NCI-H345 treated with DMSO at 0.1 percent for 48 hours (cell line): ENCODE results near the gene VCPKMT.
"Not testable (repeated sequence)": the region's sequence is repeated elsewhere in the genome, so short reads cannot be mapped to it uniquely, and the experiment has no call there.

Experiments
- DNase-seq: peaks from one replicate; lab custom pipeline; 2025; ENCODE audit not compliant: unreplicated experiment; lab: John Stamatoyannopoulos, UW

VCPKMT gene

GRCh38 chr14:50093496-50093895 lies 22.9 kb downstream of the VCPKMT start:
- DNase-seq, result no peak

DNA sequence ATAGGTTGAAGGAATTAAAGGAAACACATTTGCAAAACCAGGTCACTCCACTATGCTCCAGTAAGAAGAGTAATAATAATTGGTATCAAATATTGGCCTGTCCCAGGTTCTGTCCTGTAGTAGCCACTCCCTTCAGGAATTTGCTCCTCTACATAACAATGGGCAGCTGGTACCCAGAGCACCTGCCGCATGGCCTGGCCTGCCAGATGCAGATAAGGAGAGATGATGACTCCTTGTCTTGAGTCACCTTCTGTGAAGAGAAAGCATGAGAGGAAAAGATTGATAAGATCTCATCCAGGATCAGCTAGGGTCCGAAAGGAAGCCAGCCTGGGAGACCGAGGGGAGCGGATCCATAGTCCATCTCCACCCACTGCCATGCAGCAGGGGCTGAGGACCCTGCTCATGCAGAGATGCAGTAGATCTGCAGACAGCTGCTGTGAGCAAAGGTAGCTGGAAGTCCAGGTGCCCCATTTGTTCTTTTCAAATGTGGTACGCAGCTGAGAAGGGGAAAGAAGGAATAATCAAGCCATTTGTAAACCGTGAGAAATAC lies 24.3 kb downstream of the VCPKMT start:
- DNase-seq, result no peak

DNA sequence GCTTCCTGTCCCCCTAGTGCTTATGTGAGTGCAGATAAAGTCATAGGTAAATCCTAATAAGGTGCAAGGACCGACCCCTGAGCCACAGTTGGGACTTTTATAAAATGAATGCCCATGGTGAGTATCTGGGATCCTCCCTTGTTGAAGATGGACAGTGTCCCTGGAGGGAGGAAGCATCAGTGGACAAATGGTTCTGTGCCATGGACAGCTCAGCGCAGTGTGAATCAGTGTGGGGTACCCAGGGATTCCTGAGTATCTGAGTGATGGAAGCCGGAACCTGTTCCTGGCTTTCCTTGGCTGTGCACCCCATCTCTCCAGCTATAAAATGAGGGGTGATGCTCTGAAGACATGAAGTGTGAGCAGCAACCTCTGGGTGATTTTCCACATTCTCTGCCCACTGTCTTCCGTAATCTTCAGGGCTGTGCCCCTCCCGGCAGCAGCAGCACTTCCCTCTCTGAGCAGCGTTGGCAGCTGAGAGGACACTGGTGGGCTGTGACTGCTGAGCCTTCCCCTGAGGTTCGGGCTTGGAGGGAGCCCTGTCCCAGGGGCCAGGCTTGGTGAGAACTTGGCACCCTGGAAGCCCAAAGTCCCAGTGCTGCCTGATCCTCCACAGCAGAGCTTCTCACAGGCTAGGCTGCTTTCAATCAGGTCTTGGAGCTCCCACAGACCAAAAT lies 25.0 kb downstream of the VCPKMT start:
- no peak for DNase-seq

GRCh38 chr14:50089208-50089607 lies 27.2 kb downstream of the VCPKMT start:
- no peak for DNase-seq

- DNase-seq, result no peak
These were observed 27.6 kb downstream of the VCPKMT start for GRCh38 chr14:50088731-50089130.

- DNase-seq, result no peak
These were observed 28.3 kb downstream of the VCPKMT start for GRCh38 chr14:50088117-50088515.

DNA sequence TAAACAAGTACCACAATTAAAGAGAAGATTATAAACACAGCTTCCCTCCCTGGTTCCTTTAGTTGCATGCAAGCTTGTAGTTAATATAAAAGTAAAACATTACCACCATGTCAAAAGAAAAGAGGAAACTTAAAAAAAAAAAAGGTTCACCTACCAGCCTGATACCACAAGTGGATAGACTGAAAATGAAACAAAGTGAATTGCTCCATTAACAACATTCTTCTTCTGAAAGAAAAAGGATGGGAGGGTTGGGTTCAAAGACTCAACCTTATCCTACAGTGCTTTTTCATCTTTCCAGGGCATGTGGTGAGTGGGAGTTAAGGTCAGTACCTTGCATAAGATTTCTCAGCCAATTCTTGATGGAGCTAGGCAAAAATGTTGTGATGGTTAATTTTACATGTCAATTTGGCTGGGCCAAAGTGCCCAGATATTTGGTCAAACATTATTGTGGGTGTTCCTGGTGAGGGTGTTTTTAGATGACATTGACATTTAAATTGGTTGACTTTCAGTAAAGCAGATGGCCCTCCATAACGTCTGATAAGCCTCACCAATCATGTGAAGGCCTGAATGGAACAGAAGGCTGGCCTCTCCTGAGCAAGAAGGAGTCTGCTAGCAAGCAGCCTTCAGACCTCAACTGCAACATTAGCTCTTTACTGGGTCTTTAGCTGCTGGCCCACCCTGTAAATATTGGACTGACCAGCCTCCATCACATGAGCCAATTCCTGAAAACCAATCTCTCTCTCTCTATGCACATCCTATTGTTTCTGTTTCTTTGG lies 28.8 kb downstream of the VCPKMT start:
- DNase-seq, result no peak

DNA sequence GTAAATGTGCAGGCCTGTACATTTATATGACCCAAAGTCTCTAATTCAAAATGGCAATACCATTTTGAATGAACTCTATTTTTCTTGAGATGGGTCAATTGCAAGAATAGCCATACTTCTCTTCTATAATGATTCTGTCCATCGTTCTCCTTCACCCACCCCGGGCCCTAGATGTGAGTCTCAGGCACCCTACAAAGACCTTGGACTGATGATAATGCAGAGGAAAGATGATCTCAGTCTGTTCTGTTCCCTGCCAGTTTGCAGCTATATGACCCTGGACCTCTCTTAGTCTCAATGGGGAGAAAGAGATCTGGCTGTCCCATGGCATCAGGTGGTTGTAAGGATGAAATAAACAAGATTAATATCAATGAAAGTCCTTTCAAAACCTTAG lies 30.1 kb downstream of the VCPKMT start:
- no peak for DNase-seq

DNA sequence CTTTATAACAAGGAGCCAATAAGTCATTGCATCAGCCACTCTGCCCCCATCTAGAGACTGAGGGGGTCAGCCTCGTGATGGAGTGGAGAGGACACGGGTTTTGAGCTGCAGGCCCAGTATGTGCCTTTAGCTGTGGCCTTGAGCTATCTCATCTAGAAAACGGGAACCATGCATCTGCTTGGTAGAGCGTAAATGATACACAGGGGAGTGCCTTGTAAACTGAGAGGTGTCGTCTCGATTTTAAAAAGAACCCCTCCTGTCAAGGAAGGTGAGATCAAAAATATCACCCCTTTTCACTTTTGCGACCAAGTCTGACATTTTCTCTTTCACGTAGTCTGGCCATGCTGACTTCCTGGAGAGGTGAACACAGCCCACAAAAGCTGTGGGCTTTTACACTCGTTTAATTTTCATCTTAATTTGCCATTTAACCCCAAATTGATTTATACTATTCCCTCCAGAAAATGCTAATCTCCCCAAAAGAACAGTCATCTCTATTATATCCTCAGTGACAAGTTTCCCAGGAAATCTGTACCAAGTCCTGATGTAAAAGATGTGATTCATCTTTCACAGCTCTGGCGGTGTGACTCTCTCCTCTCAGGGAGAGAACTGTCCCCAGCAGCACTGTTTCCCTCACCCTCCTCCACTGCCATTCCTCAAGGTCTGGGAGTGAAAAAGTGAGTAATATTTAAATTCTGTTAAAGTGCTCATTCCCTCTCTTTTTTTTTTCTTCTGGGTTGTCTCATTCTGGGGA lies 30.6 kb downstream of the VCPKMT start:
- DNase-seq, result no peak

- DNase-seq, result no peak
These were observed 31.7 kb downstream of the VCPKMT start for GRCh38 chr14:50084666-50085065.

- DNase-seq, result no peak
These were observed 32.7 kb downstream of the VCPKMT start for GRCh38 chr14:50083467-50084337.

GRCh38 chr14:50082784-50083466 lies 33.4 kb downstream of the VCPKMT start:
- no peak for DNase-seq

GRCh38 chr14:50082308-50082742 lies 34.0 kb downstream of the VCPKMT start:
- DNase-seq, result no peak

- DNase-seq, result not testable (repeated sequence)
These were observed 37.3 kb downstream of the VCPKMT start for GRCh38 chr14:50079103-50079502.

GRCh38 chr14:50073663-50074062 lies 42.7 kb downstream of the VCPKMT start:
- not testable (repeated sequence) for DNase-seq

GRCh38 chr14:50072395-50072794 lies 44.0 kb downstream of the VCPKMT start:
- no peak for DNase-seq

- no peak for DNase-seq
These were observed 45.4 kb downstream of the VCPKMT start for GRCh38 chr14:50070840-50071548.

DNA sequence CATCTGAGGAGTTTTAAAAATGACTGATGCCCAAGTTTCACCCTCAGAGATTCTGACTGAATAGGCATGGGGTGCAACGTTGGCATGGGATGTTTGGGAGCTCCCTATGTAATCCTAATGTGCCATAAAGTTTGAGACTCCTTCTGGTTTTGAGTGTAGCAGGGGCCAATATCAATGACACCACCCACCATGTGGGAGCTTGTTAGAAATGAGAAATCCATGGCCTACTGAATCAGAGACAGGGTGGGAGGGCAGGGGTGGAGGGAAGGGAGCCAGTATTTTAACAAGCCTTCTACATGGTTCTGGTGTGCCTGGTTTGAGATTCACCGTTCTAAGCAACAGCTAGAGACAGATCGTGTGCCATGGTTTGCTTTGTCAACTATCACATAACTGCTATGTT lies 46.1 kb downstream of the VCPKMT start:
- DNase-seq, result no peak

DNA sequence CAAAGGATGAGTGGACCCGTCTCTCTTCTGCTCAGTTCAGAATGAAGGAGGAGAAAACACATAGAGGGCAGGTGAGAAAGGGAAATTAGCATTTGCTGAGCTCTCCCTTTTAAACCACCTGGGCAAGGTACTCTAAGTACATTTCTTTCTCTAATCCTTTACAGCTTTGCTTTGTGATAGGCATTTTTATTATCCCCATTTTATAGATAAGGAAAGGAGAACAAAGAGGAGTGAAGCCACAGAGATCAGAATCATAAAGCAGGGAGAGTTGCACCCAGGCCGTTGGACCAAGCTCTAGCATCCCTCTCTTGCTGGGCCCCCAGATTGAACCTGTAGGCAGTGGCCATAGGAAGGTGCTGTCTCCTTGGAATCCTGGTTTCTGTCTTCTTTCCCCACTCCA lies 47.0 kb downstream of the VCPKMT start:
- DNase-seq, result no peak
